GM18511 (cell line): Measurements from ENCODE around the gene YPEL4.

Experiments used
- ATAC-seq: cut with Tn5 transposase; IDR thresholded peaks from one replicate; pipeline ENCODE4 v1.9.1; 2021; ENCODE audit warnings: mild to moderate bottlenecking, moderate library complexity; ENCODE audit not compliant: unreplicated experiment

YPEL4 gene

DNA sequence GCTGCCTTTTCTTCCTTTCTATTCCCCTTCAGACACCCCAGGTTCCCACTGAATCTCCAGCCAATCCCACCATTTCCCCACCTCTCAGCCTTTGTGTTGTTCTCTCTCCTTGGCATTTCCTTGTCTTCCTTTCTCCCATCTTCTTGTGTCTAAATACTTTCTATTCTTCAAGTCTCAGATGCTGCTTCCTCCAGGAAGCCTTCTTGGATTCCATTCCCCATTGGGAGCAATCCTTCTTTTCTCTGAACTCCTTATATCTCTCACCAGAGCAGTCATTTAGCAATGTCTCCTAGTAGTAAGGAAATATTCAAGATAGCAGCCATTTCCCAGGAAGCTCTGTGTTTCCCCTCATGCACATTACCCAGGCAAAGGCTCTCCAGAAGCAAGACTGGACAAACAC lies 15.4 kb downstream of the YPEL4 start:
- no peak for ATAC-seq

DNA sequence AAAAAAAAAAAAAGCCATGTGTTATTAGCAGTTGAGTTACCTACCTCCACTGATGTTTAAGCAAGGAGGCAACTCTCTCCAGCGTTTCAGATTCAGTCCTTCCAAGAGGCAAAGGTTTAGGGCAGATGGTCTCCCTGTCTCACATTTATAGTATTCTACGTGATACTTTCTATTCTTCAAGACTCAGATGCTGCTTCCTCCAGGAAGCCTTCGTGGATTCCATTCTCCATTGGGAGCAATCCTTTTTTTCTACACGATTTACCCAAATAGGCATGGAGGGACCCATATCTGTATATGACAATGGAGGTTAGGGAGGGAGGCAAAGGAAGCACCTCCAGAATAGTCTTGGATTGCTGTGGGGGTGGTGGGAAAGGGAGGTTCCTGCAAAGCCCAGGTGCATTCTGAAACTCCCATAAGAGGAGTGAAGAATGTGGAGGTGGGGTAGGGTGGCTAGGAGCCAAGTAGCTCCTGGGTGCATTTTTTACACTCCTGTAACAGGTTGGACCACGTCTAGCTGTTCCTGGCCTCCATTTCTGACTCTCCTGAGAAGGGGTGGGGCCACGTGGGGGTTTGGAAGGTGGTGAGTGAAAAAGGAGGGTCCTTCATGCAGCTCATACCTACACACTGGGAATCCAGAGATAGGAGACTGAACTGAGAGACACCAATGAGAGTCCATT lies 16.2 kb downstream of the YPEL4 start:
- no peak for ATAC-seq

DNA sequence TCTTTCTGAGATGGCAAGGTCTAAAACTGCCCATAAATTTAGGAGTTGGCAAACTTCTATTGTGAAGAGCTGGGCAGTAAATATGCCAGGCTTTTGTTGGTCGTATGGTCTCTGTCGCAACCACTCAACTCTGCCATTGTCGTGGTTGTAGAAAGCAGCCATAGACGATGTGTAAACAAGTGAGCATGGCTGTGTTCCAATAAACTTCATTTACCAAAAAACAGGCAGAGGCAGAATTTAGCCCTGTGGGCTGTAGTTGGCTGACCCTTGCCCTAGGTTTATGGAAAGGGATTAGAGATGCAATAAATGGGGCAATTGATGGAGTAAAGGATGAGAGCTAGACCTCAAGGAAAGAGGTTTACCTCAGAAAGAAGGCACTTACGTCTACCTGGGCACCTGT lies 17.6 kb downstream of the YPEL4 start:
- no peak for ATAC-seq

DNA sequence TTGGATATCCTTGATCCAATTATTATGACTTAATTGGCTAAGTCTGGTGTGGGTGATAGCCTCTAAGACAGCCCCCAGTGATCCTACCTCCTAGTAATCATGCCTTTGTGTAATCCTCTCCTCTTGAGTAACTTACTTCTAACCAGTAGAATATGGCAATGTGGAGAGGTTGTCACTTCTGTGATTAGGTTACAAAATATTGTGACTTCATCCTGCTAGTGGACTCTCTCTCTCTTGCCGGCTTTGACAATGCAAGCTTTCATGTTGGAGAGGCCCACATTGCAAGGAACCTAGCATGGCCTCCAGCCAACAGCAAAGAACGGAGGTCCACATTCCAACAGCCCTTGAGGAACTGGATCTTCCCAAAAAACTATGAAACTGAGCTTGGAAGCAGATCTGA lies 19.5 kb downstream of the YPEL4 start:
- no peak for ATAC-seq

DNA sequence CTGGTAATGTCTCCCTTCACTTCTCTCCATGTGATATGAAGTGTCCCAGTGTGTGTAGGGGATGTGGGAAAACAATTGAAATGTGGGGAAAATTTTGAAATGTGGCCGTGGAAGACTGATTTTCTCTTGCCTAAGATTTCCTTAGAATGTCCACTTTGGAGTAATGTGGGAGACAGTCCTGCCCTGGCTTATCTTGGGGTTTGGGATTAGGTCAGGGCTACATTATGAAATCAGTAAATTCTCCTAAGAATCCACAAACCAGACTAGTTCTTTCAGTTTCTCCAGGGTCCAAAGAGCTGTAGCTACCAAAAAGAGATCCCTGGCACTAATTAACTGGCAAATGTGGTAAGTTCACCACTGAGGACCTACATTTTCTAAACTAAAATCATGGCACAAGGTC lies 22.8 kb downstream of the YPEL4 start:
- ATAC-seq = no peak

DNA sequence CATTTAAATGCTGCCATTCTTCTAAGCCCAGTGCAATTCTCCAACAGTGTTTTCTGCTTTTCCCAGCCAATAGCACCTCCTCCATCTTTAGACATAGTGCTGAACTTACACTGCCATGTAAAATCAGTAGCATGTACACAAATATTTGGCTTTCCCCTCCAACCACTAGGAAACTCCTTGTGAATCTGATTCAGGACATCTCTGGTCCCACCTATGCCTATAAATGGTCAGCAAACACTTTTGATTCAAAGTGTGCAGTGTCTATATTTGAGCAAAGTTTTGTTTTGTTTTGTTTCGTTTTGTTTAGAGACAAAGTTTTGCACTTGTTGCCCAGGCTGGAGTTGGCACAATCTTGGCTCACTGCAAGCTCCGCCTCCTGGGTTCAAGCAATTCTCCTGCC lies 24.8 kb downstream of the YPEL4 start:
- no peak for ATAC-seq

DNA sequence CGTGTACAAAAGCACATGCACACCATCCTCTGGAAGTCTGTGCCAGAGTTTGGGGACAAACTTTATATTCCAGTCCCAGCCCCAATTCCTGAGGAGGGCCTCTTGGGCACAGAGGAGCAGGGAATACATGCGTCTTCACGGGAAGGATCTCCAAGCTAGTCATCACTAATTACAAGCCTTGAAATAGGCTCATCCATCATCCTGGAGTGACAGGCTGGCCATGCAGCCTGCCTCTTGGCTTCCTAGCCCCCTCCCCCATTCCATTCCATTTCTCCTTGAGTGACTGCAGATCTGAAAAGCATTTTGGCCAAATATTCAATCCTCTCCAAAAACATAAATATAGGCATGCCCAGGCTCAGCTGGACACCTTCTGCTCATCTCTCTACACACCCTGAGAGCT lies 27.4 kb downstream of the YPEL4 start:
- no peak for ATAC-seq

DNA sequence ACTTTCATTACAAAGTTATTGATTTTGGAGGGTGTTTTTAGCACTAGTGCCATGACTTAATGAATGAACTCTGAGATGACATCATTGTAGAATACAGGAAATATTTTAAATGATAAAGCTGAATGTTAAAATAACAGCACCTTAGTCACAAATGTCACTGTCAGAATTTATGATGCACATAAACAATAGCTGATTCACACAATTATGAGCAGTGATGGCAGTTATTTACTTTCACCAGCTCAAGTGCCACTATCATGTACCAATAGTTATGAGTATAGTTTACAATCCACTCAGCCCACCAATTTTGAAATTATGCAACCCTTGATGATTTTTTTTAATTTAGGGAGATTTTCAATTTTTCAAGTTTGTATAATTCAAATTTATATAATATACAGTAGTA lies 29.2 kb downstream of the YPEL4 start:
- ATAC-seq = no peak

DNA sequence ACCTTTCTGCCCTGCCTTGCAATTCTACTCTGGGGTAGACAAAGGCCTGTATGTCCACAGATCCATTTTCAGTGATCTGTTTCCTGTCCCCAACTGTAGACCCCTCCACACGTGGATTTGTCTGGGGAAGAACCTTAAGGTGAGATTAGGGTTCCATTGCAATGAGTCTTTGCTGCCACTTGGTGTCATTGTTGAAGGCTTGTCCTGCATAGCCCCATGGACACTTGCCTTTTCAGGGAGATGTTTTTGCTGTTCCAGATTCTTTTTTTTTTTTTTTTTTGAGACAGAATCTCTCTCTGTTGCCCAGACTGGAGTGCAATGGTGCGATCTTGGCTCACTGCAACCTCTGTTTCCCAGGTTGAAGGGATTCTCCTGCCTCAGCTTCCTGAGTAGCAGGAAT lies 30.4 kb downstream of the YPEL4 start:
- ATAC-seq = no peak

DNA sequence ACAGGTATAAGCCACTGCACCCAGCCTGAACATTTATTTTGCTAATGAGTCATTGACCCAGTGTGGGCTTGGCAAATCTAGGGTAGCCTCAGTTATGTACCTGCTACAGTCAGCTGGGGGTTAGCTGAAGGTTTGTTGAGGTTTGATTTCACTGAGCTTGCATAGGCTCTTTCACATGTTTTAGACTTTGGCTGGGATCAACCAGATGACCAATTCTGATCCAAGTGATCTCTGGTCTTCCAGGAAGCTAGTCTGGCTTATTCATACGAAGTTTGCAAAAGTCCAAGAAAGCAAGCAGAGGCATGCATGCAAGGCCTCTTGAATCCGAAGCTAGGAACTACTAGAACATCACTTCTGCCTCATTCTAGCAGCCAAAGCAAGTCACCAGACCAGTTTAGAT lies 31.3 kb downstream of the YPEL4 start:
- no peak for ATAC-seq

DNA sequence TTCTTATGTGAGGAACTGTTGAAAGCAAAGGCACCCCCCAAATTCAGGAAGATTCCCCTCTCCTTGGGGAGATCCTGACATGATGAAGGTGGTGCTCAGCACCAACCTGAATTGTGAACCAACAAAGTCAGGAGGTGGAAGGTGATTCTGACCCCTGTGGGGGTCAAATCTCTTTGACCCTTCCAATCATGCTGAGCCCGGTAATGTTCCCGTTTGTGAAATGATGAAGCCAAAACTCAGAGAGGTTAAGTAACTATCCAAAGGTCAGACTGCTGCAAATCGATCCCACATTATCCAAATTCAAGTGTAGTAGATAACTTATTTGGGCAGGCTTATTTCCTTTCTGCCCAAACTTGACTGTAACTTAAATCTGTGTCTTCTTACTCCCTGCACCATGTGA lies 33.1 kb downstream of the YPEL4 start:
- ATAC-seq = no peak

DNA sequence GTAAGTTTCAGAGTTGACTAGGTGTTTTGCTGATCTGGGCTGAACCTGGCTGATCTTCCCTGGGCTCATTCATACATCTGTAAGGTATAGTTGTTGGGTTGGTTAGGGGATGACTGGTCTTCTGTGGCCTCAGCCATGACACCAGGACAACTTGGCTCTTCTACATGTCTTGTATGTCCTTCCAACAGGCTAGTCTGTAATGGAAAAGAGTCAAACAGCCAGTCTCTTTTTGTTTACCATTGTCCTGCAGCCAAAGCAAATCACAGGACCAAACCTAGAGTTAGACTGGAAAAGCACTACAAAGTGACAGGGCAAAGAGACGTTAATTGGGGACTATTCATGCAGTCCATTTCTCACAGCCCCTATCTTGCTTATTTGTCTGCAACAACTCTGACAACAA lies 34.4 kb downstream of the YPEL4 start:
- ATAC-seq = no peak

DNA sequence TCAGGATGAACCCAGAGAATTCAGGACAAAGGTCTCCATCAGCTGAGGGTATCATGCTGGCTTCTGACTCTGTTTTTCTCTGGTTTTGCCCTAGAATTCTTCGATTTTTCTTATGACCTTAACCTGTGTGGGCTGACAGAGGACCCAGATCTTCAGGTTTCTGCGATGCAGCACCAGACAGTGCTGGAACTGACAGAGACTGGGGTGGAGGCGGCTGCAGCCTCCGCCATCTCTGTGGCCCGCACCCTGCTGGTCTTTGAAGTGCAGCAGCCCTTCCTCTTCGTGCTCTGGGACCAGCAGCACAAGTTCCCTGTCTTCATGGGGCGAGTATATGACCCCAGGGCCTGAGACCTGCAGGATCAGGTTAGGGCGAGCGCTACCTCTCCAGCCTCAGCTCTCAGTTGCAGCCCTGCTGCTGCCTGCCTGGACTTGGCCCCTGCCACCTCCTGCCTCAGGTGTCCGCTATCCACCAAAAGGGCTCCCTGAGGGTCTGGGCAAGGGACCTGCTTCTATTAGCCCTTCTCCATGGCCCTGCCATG lies 35.4 kb downstream of the YPEL4 start:
- ATAC-seq = no peak

DNA sequence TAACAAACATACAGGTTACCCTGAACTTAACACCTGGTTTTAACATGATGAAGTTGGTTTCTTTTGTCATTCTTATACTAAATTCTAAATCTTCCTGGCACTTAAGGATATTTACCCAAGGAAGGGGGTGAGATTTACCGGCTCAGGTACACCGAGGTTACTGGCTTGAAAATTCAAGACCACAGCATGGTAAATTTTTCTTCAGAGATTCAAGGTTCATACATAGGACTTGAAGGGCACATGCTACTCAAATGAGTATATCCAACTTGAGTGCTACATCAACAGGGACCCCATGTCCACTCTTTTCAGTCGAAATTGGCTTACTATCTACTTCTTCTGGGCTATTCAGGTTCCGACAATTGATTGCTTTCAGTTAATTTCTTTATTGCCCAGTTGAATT lies 39.5 kb downstream of the YPEL4 start:
- no peak for ATAC-seq

DNA sequence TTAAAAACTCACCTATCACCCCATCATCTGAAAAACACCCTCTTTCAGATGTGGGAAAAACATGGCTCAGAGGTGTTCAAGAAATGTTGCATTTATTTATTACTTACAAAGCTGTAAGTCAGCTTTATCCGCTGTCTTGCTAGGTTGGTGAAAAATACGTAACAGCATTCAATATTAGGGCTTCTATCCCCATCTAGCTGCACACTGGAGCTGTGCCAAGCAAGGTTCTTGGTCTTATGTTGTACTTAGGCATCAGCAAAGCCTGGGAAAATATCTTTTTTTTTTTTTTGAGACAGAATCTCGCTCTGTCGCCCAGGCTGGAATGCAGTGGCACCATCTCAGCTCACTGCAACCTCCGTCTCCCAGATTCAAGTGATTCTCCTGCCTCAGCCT lies 44.7 kb downstream of the YPEL4 start:
- ATAC-seq = no peak

DNA sequence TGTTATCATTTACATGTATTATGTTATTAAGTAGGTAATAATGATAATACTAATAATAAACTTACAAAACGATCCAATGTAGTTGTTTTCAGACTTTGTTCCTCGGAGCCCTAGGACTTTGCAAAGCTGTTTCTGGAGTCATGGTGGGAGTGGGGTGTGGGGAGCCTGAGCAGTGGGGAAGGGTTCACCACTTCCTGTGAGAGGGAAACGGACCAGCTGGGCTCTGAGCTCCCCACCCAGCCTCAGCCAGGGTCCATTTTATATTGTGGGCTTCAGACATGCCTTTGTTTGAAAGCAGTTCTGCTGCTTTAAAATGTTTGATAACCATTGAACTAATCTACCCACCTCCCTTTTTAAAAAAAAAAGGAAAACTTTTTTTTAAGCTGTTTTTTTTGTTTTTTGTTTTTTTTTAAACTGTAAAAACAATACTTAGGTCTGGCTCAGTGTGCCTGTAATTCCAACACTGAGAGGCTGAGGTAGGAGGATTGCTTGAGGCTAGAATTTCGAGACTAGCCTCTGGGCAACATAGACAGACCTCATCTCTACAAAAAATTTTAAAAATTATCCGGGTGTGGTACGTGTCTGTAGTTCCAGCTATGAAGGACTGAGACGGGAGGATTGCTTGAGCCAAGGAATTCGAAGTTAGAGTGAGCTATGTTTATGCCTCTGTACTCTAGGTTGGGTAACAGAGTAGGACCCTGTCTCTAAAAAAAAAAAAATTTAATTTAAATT lies 45.2 kb downstream of the YPEL4 start:
- no peak for ATAC-seq

DNA sequence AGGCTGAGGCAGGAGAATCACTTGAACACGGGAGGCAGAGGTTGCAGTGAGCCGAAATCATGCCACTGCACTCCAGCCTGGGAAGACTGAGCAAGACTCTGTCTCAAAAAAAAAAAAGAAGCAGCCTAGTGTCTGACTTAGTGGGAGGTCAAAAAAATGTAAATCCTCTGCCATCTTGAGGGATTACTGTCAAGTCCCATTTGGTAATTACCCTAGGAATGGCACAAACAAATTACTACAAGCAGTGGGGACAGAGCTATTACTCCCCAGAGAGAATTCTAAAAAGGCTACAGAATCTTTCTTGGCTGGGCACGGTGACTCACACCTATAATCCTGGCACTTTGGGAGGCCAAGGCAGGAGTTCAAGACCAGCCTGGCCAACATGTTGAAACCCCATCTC lies 48.4 kb downstream of the YPEL4 start:
- no peak for ATAC-seq

DNA sequence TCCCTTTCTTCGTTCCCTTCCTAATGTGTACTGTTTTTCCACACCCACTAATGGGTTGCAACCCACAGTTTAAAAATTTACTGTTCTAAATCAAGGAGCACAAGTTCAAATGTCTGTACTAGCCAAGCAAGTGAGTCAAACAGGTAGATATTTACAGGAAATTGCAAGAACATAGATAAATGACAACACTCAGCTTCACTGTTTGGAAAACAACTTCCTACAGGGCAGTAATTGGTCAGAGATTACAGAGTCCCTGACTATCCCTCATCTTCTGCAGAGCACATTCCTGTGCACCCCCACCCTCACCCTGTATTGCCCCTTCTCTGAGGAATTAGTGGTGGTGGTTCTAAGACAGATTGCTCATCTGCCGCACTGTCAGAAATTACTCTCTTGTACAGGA lies 50.3 kb downstream of the YPEL4 start:
- no peak for ATAC-seq

DNA sequence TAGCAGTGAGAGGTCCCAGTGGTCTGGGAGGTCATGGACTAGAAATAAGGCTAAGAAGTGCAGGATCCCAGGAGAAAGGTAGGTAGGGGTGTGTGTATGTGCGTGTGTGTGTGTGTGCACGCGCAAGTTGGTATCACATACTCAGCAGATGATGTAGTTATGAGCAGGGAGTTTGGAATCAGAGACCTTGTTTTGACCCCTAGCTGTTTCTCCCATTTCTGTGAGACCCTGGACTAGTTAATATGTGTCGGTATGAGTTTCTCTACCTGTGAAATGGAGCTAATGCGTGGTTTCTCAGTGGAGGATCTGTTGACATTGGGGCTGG lies 50.9 kb downstream of the YPEL4 start:
- ATAC-seq = no peak

DNA sequence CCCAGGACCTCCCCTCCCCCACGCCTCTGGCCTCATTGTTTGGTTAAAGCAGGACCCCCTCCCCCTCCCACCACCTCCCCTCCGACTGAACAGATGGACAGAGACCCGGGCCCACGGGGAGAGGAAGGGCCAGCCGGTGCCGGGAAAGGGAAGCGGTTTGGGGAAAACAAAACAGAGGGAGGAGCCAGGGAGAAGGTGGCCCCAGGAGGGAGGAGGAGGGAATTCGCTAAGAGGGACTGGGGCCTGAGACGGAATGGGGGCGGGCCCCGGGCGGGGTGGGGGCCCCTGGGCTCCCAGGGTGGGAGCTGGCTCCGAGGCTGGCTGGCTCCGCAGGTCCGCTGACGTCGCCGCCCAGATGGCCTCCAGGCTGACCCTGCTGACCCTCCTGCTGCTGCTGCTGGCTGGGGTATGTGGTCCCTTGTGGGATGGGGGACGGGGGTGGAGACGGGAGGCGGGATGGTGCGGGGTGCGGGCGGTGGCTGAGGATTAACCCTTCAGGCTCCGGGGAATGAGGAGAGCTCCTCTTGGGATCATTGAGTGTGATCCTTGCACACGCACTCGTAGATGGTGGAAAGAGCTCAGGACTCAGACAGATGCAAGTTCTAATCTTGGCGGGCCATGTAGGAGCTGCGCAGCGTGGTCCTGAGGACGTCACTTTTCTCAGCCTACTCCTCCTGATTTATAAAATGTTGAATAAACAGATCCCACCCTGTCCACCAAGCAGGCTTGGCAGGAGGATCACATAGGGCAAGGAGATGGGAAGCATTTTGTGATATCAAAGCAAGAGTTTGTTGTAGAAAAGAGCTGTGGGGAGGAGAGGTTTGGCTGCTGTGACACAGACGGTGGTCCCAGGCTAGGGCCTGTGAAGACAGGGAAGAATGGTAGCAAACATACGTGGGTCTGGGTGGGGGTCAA lies 51.5 kb downstream of the YPEL4 start:
- ATAC-seq = no peak

DNA sequence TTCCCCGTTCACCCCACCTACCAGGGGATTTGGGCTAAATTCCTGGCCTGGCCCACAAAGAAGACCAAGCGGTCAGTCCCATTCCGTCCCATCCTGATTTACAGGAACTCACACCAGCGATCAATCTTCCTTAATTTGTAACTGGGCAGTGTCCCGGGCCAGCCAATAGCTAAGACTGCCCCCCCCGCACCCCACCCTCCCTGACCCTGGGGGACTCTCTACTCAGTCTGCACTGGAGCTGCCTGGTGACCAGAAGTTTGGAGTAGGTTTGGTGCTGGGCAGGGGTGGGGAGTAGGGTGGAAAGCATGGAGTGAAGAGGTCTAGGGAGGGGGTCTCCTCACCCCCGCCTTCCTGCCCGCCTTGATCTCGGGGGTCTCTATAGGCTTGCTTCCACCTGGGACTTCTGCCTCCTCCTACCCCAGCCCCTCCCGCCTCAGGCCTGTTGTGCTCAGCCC lies 52.2 kb downstream of the YPEL4 start, which contains the start of gene SERPING1:
SERPING1 (plus strand) TSS at position 225 of the 455 bp plus-strand sequence. CDS start 586 bp downstream, outside the sequence.
- ATAC-seq = no peak
